Heart left ventricle (tissue), 13 donors: ENCODE measurements around the gene UPK3A.

Experiments used
- CTCF ChIP-seq, 12 donors: fragments of 200-600 bp; sonication (generic) in 4 of 12; IDR thresholded peaks; one replicate each; pipeline versions ENCODE4 v1.5.0 to v1.8.0; 2018 to 2022; ENCODE audit warnings: antibody characterized with exemption in 12 of 12, mild to moderate bottlenecking in 5 of 12
- POLR2A ChIP-seq, 2 donors: fragments of 450-650 bp; IDR thresholded peaks; one replicate each; pipeline ENCODE4 v1.6.1; 2017; ENCODE audit warnings: antibody characterized with exemption in 2 of 2, mild to moderate bottlenecking in 2 of 2, moderate library complexity in 2 of 2
- donor health status: ischemic (EF 13 %, LVEDD 7.1; RV severe dilation, severe dysfunction).
- donor health status: DM: no; HTN: yes; CAD: no.
- donor health status: DM: no; HTN: no; CAD: no.
- donor health status: ischemic (EF 25% LVEDD 6.9; RV normal size, moderate dysfunction).
- donor health status: ischemic (EF 25% LVEDD 5.7; RV mildly dilated, moderate dysfunction).
- donor health status: ischemic (EF 35%, LVEDD 5.7; RV mildly dilated, moderate dysfunction).
- donor health status: nonischemic (EF 11% LVEDD 7.7; RV severe dilation, severe dysfunction).
- donor health status: DM: yes; HTN: yes; CAD: no.
- donor health status: PGD.
- donor health status: ischemic (EF 29% LVEDD 5.4; RV normal size, mild dysfunction).
- donor health status: nonischemic (EF 23%, LVEDD 6.1; RV moderate dilation, normal function).

GRCh38 chr22:45281010-45281409, 3.7 kb upstream of the UPK3A start:
- TF ChIP-seq CTCF (IDR thresholded peaks at IDR 0.05), result no peak
- TF ChIP-seq POLR2A (IDR thresholded peaks at IDR 0.05), result no peak
